ENCODE results near the gene LRRIQ1. TPM values are rescaled to one million over a fixed set of nuclear protein-coding genes. Genes with fewer than 3 reads are reported as not detected.

LRRIQ1 gene
- total and polyA plus RNA-seq, 4 donors: 0.05 to 0.08 TPM; not detected in 2

DNA sequence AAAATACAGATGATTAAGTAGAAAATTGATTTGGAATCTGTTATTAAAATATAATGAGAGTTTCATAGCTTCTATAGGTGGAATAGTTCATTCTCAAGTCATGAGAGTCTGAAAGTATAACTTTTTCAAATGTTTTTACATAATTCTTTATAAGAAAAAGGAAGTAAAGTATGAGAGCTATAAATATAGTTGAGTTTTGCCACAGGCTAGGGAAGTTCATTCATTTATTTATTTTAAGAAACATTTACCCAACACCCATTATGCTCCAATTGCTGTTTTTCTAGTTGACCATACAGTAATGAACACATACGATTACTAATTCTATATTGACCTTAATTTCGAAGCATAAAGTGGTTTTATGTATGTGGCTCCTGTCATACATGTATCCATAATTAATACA, 24.8 kb downstream of the LRRIQ1 start:
- H3K36me3 ChIP-seq (ENCODE audit: control insufficient read depth in 4 of 4, insufficient read depth in 3 of 4, low read depth in 1 of 4, low read length in 3 of 4): no peaks in the 10 kb centered on the region
- H3K27me3 ChIP-seq (ENCODE audit: control insufficient read depth in 4 of 4, insufficient read depth in 4 of 4, low read length in 3 of 4): no peaks in the 10 kb centered on the region
- H3K9me3 ChIP-seq (ENCODE audit: control insufficient read depth in 4 of 4, low read length in 3 of 4): no peaks in the 10 kb centered on the region
- no peak overlapping the region for H3K4me3 ChIP-seq (ENCODE audit: low read depth in 1 of 3, low read length in 3 of 3)
- H3K9ac ChIP-seq (ENCODE audit: low read depth in 1 of 2, low read length in 2 of 2): no peak overlapping the region
- no peak for TF ChIP-seq EGR1 (IDR thresholded peaks at IDR 0.05; ENCODE audit: low read depth in 2 of 2)
- no peak for TF ChIP-seq RXRA (IDR thresholded peaks at IDR 0.05)
- TF ChIP-seq FOXA1 (IDR thresholded peaks at IDR 0.05): no peak
- no peak for TF ChIP-seq HNF4A (conservative IDR thresholded peaks at IDR 0.05)
- no peak for DNase-seq (ENCODE audit: low spot score)
- H3K27ac ChIP-seq (ENCODE audit: low read depth in 1 of 2, low read length in 2 of 2): no peak overlapping the region
- 46% methylated on average over 2 of the region's 2 CpGs for WGBS
- H3K4me1 ChIP-seq (ENCODE audit: control insufficient read depth in 4 of 4, insufficient read depth in 4 of 4, low read length in 3 of 4): no peaks in the 10 kb centered on the region

DNA sequence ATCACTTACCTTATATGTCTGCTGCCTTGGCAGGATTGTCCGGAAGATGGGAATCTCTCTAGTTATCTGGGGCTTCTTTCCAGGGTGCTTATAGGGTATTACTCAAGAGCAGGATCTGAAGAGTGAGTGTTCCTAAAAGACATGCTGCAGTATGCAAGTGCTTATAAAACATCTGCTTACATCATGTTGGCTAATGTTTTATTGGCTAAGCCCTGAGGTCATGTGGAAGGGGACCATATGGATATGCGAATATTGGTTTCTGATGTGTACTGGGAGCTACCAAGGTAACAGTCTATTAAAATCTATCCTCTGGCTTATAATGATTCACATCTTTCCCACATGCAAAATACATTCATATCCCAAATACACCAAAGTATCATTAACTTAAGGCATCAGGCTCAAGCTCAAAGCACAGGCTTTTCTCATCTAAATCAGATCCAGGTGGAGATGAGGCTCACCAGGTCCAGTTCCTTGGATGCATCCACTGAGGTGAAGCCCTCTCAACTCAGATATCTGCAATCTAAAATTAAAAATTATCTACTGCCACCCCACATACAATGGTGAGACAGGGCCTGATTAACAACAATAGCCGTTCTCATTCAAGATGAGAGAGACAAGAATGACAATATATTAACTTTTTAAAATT, 29.8 kb downstream of the LRRIQ1 start:
- Histone ChIP-seq H3K27me3 (ENCODE audit: control insufficient read depth in 4 of 4, insufficient read depth in 4 of 4, low read length in 3 of 4) (no peaks in the 10 kb centered on the region), H3K9ac (ENCODE audit: low read depth in 1 of 2, low read length in 2 of 2) (no peak overlapping the region), H3K4me1 (ENCODE audit: control insufficient read depth in 4 of 4, insufficient read depth in 4 of 4, low read length in 3 of 4) (no peaks in the 10 kb centered on the region), H3K36me3 (ENCODE audit: control insufficient read depth in 4 of 4, insufficient read depth in 3 of 4, low read depth in 1 of 4, low read length in 3 of 4) (no peaks in the 10 kb centered on the region), H3K27ac (ENCODE audit: low read depth in 1 of 2, low read length in 2 of 2) (no peak overlapping the region), H3K9me3 (ENCODE audit: control insufficient read depth in 4 of 4, low read length in 3 of 4) (no peaks in the 10 kb centered on the region), H3K4me3 (ENCODE audit: low read depth in 1 of 3, low read length in 3 of 3) (no peak overlapping the region)
- no peak for DNase-seq (ENCODE audit: low spot score)
- TF ChIP-seq HNF4G (IDR thresholded peaks at IDR 0.05): no peak
- TF ChIP-seq, protein P1, sequence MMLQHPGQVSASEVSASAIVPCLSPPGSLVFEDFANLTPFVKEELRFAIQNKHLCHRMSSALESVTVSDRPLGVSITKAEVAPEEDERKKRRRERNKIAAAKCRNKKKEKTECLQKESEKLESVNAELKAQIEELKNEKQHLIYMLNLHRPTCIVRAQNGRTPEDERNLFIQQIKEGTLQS (IDR thresholded peaks at IDR 0.05): no peak
- no peak for TF ChIP-seq HNF4A (conservative IDR thresholded peaks at IDR 0.05)
- no peak for TF ChIP-seq RXRA (IDR thresholded peaks at IDR 0.05)
- TF ChIP-seq FOXA1 (IDR thresholded peaks at IDR 0.05): no peak
- no peak for TF ChIP-seq RAD21 (IDR thresholded peaks at IDR 0.05)
- TF ChIP-seq, protein P2, sequence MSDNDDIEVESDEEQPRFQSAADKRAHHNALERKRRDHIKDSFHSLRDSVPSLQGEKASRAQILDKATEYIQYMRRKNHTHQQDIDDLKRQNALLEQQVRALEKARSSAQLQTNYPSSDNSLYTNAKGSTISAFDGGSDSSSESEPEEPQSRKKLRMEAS (IDR thresholded peaks at IDR 0.05): no peak
- TF ChIP-seq JUND (IDR thresholded peaks at IDR 0.05): no peak
- TF ChIP-seq FOXA2 (IDR thresholded peaks at IDR 0.05): no peak
- no peak for TF ChIP-seq TAF1 (conservative IDR thresholded peaks at IDR 0.05)
- no peak for TF ChIP-seq YY1 (IDR thresholded peaks at IDR 0.05)
- no peak for TF ChIP-seq SP1 (IDR thresholded peaks at IDR 0.05)
- TF ChIP-seq, protein P3, sequence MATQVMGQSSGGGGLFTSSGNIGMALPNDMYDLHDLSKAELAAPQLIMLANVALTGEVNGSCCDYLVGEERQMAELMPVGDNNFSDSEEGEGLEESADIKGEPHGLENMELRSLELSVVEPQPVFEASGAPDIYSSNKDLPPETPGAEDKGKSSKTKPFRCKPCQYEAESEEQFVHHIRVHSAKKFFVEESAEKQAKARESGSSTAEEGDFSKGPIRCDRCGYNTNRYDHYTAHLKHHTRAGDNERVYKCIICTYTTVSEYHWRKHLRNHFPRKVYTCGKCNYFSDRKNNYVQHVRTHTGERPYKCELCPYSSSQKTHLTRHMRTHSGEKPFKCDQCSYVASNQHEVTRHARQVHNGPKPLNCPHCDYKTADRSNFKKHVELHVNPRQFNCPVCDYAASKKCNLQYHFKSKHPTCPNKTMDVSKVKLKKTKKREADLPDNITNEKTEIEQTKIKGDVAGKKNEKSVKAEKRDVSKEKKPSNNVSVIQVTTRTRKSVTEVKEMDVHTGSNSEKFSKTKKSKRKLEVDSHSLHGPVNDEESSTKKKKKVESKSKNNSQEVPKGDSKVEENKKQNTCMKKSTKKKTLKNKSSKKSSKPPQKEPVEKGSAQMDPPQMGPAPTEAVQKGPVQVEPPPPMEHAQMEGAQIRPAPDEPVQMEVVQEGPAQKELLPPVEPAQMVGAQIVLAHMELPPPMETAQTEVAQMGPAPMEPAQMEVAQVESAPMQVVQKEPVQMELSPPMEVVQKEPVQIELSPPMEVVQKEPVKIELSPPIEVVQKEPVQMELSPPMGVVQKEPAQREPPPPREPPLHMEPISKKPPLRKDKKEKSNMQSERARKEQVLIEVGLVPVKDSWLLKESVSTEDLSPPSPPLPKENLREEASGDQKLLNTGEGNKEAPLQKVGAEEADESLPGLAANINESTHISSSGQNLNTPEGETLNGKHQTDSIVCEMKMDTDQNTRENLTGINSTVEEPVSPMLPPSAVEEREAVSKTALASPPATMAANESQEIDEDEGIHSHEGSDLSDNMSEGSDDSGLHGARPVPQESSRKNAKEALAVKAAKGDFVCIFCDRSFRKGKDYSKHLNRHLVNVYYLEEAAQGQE (IDR thresholded peaks at IDR 0.05): no peak
- WGBS: 88% methylated on average over 3 of the region's 3 CpGs

- no peak for DNase-seq (ENCODE audit: low spot score)
- Histone ChIP-seq H3K4me1 (ENCODE audit: control insufficient read depth in 4 of 4, insufficient read depth in 4 of 4, low read length in 3 of 4) (no peaks in the 10 kb centered on the region), H3K27ac (ENCODE audit: low read depth in 1 of 2, low read length in 2 of 2) (no peak overlapping the region), H3K9ac (ENCODE audit: low read depth in 1 of 2, low read length in 2 of 2) (no peak overlapping the region), H3K27me3 (ENCODE audit: control insufficient read depth in 4 of 4, insufficient read depth in 4 of 4, low read length in 3 of 4) (no peaks in the 10 kb centered on the region), H3K4me3 (ENCODE audit: low read depth in 1 of 3, low read length in 3 of 3) (no peak overlapping the region), H3K36me3 (ENCODE audit: control insufficient read depth in 4 of 4, insufficient read depth in 3 of 4, low read depth in 1 of 4, low read length in 3 of 4) (no peaks in the 10 kb centered on the region), H3K9me3 (ENCODE audit: control insufficient read depth in 4 of 4, low read length in 3 of 4) (no peaks in the 10 kb centered on the region)
- TF ChIP-seq RAD21 (IDR thresholded peaks at IDR 0.05) (no peak), NR2F2 (IDR thresholded peaks at IDR 0.05) (no peak), HNF4A (conservative IDR thresholded peaks at IDR 0.05) (no peak), TAF1 (conservative IDR thresholded peaks at IDR 0.05) (no peak), FOXA1 (IDR thresholded peaks at IDR 0.05) (no peak), JUND (IDR thresholded peaks at IDR 0.05) (no peak), FOXA2 (IDR thresholded peaks at IDR 0.05) (no peak), GABPA (IDR thresholded peaks at IDR 0.05 in 1 of 2, conservative IDR thresholded peaks at IDR 0.05 in 1 of 2) (no peak), HNF4G (IDR thresholded peaks at IDR 0.05) (no peak), SP1 (IDR thresholded peaks at IDR 0.05) (no peak), RXRA (IDR thresholded peaks at IDR 0.05) (no peak), YY1 (IDR thresholded peaks at IDR 0.05) (no peak)
- TF ChIP-seq, protein P4, sequence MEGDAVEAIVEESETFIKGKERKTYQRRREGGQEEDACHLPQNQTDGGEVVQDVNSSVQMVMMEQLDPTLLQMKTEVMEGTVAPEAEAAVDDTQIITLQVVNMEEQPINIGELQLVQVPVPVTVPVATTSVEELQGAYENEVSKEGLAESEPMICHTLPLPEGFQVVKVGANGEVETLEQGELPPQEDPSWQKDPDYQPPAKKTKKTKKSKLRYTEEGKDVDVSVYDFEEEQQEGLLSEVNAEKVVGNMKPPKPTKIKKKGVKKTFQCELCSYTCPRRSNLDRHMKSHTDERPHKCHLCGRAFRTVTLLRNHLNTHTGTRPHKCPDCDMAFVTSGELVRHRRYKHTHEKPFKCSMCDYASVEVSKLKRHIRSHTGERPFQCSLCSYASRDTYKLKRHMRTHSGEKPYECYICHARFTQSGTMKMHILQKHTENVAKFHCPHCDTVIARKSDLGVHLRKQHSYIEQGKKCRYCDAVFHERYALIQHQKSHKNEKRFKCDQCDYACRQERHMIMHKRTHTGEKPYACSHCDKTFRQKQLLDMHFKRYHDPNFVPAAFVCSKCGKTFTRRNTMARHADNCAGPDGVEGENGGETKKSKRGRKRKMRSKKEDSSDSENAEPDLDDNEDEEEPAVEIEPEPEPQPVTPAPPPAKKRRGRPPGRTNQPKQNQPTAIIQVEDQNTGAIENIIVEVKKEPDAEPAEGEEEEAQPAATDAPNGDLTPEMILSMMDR (IDR thresholded peaks at IDR 0.05; ENCODE audit: low read depth, low read length, missing input control): no peak
- TF ChIP-seq, protein P3 (IDR thresholded peaks at IDR 0.05): no peak
- TF ChIP-seq, protein P1 (IDR thresholded peaks at IDR 0.05): no peak
- 61% methylated on average over 1 of the region's 1 CpG for WGBS
Measured at GRCh38 chr12:85072826-85073225, 36.7 kb downstream of the LRRIQ1 start.

Data from liver (tissue), 9 donors.